Central memory CD8-positive, alpha-beta T cell (primary cell): Measurements from ENCODE around the gene TMEM123.
A peak's percentile ranks its signal among the peaks of the same experiment; 100 is the strongest.

Experiments
- ATAC-seq: fragments of 150-1000 bp; cut with Tn5 transposase; replicated peaks from 2 replicates; pipeline ENCODE4 v1.10.0; 2022; ENCODE audit warnings: mild to moderate bottlenecking, moderate FRiP score, moderate number of reproducible peaks; ENCODE audit not compliant: poor library complexity, severe bottlenecking; ENCODE audit errors: extremely low read depth
- DNase-seq, 2 donors: peaks; one replicate each; pipeline ENCODE4 v3.0.0; 2021; ENCODE audit warnings: low spot score in 2 of 2
- H3K27ac Mint-ChIP-seq: one replicate; pipeline ENCODE4 v1.8.0; 2022; ENCODE audit warnings: low read depth, mild to moderate bottlenecking, moderate library complexity, mixed read lengths
- H3K27me3 Mint-ChIP-seq: one replicate; pipeline ENCODE4 v1.8.0; 2022; ENCODE audit warnings: mixed read lengths
- H3K36me3 Mint-ChIP-seq: one replicate; pipeline ENCODE4 v1.8.0; 2022; ENCODE audit warnings: mild to moderate bottlenecking, moderate library complexity, mixed read lengths; ENCODE audit not compliant: insufficient read depth
- H3K4me1 Mint-ChIP-seq: one replicate; pipeline ENCODE4 v1.8.0; 2022; ENCODE audit warnings: mixed read lengths
- H3K4me3 Mint-ChIP-seq: one replicate; pipeline ENCODE4 v1.8.0; 2022; ENCODE audit warnings: mild to moderate bottlenecking, moderate library complexity, mixed read lengths
- H3K9me3 Mint-ChIP-seq: one replicate; pipeline ENCODE4 v1.8.0; 2022; ENCODE audit warnings: mixed read lengths

TMEM123 gene

DNA sequence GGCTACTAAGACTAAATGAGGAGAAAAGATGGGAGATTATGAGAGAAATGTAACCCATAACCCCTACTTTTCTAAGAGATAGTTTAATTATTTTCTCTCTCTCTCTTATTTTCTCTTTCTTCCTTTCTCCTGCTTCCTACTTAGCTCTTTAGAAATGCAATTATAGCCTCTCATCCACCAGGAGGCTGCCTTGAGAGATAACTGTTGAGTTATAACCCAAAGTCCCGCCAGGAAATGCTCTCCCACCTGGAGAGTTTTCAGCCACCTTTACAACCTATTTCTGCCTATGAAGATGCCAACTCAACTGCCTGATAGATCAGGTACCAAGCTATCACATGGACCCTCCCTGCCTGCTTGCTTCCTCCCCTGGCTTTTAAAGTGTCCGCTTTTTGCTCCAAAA, 34.0 kb upstream of the TMEM123 start:
- H3K36me3 Mint-ChIP-seq, result peaks cover 4% of the 10 kb centered on the region
- H3K4me3 Mint-ChIP-seq, result no peak overlapping the region
- no peak overlapping the region for H3K27ac Mint-ChIP-seq
- no peak for DNase-seq
- no peaks in the 10 kb centered on the region for H3K4me1 Mint-ChIP-seq
- ATAC-seq, result no peak
- no peaks in the 10 kb centered on the region for H3K9me3 Mint-ChIP-seq
- H3K27me3 Mint-ChIP-seq, result peaks cover 9% of the 10 kb centered on the region

DNA sequence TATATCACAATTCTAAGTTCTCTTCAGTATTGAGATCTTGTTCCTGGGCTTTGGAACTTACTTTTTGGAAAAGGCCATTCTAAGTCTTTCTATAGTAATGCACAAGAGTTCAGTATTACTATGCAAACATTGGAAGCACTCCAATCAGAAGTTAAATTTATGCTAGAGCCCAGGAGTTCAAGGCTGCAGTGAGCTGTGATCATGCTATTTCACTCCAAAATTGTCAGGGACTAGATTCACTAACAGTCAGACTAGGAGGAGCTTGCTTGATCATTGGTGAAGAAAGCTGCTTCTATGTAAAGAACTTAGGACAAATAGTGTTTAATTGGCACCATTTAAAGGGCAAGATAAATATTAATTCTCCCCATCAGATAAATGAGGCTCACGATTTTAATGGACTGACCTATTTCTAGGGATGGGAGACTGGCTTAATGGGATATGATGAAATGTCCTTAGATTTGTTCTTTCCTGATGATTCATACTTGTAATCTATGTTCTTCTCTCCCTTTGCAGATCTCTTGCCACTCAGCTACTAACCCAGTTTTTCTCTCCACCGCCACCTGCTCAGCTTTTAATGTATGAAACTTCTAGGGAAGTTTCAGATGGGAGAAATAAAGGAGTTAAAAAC, 32.6 kb upstream of the TMEM123 start:
- Mint-ChIP-seq H3K36me3 (peaks cover 2% of the 10 kb centered on the region), H3K27me3 (no peaks in the 10 kb centered on the region), H3K4me3 (no peak overlapping the region), H3K27ac (no peak overlapping the region), H3K4me1 (no peaks in the 10 kb centered on the region), H3K9me3 (no peaks in the 10 kb centered on the region)
- DNase-seq (no peak), ATAC-seq (no peak)

DNA sequence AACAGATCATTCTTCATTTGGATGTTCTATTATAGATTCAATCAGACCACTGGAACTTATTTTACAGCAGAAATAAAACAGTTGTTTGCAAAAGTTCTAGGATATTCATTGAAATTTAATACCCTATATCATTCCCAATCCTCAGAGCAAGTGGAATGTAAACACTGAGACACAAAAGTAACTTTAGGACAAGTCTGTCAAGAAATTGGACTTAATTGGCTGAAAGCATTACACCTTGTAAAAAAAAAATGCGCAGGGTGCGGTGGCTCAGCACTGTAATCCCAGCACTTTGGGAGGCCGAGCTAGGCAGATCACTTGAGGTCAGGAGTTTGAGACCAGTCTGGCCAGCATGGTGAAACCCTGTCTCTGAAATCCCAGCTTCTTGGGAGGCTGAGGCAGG, 29.9 kb upstream of the TMEM123 start:
- Mint-ChIP-seq H3K9me3 (no peaks in the 10 kb centered on the region), H3K4me1 (peaks cover 8% of the 10 kb centered on the region), H3K27me3 (no peaks in the 10 kb centered on the region), H3K27ac (no peak overlapping the region), H3K36me3 (no peaks in the 10 kb centered on the region), H3K4me3 (no peak overlapping the region)
- no peak for ATAC-seq
- DNase-seq, result no peak

DNA sequence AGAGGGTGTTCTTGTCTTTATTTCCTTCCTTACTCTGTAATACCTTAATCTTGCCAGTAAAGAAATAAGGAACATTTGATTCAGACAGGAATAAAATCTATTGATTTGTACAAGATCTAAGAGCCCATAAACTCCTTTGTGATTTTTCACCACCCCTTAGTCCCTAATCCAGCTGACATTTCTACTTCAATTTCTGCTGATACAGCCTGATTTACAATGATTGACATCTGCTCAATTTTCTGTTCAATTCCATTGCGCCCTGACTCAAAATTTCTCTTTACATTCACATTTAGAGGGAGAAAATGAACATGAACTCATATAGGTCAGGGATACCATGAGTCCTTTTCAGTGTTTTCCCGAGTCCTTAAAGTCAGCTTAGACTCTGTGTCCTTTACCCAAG, 27.2 kb upstream of the TMEM123 start:
- ATAC-seq (no peak), DNase-seq (no peak)
- H3K9me3 Mint-ChIP-seq, result no peaks in the 10 kb centered on the region
- H3K4me3 Mint-ChIP-seq, result no peak overlapping the region
- H3K36me3 Mint-ChIP-seq, result no peaks in the 10 kb centered on the region
- peaks cover 20% of the 10 kb centered on the region for H3K4me1 Mint-ChIP-seq
- H3K27ac Mint-ChIP-seq, result no peak overlapping the region
- no peaks in the 10 kb centered on the region for H3K27me3 Mint-ChIP-seq

DNA sequence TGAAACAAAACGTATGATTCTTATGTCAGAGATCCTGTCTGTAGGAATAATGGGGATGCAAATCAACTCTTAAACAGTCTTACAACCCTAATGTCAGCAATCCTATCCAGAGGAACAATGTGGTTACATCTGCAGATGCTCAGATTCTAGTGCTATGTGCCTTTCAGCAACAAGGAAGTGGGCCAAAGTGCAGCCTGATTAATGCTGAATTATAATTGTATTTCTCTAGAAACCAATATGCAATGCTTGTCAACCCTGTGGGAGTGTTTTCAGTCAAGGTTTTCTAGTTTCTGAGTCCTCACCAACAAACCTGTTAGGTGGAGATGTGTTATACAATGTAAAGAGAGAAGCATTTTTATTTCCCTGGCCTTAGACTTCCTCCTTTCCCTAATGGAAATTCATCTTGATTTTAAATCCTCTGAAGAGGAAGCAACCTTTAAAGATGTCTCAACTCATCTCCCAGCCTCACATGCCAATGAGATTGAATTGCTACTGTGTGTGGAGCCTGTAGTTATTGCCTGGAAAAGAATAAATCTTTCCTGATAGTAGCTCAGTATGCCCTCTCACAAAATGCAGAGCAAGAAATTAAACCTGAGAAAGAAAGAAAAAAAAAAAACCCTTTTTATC, 26.2 kb upstream of the TMEM123 start:
- ATAC-seq, result no peak
- Mint-ChIP-seq H3K4me1 (peaks cover 20% of the 10 kb centered on the region), H3K36me3 (no peaks in the 10 kb centered on the region), H3K4me3 (no peak overlapping the region), H3K27ac (no peak overlapping the region), H3K27me3 (no peaks in the 10 kb centered on the region), H3K9me3 (no peaks in the 10 kb centered on the region)
- DNase-seq, result no peak

DNA sequence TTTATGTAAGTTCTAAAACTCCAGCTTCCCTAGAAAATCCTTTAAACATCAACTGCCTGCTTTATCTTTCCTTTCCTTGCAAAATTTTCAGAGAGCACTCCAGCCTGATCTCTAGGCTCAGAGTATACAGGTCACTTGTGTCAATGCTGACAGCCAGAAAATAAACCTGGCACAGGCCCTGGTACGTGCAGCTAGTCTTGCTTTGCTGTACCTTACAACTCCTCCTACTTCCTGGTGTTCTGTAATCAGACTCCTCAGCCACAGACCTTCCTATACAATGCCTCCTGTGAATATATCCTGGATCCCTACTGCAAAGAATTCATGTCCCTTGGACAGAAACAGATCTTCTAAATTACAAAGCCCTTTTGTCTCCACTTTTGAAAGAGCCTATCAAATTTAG, 24.2 kb upstream of the TMEM123 start:
- ATAC-seq, result peak; percentile 80
- no peaks in the 10 kb centered on the region for H3K36me3 Mint-ChIP-seq
- peaks cover 20% of the 10 kb centered on the region for H3K4me1 Mint-ChIP-seq
- H3K27me3 Mint-ChIP-seq, result no peaks in the 10 kb centered on the region
- H3K9me3 Mint-ChIP-seq, result no peaks in the 10 kb centered on the region
- H3K4me3 Mint-ChIP-seq, result no peak overlapping the region
- no peak for DNase-seq
- peak overlapping the region; percentile 71 for H3K27ac Mint-ChIP-seq

DNA sequence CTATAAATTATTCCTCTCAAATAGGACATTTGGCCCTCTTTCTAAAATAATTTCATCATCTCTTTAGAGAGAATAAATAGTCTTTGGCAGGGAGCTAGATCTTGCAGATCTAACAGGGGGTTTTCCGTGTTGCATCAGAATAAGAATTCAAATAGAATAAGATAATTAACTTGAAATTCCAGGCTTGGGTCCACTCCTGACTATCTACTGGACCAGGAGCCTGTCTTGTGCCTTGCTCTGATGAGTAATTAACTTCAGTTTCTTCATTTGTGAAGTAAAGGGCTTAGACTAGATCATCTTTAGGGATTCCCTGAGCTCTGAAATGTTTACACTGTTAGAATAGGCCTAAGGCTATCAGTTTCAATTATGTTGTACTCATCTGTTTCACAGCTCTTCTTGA, 23.5 kb upstream of the TMEM123 start:
- no peaks in the 10 kb centered on the region for H3K36me3 Mint-ChIP-seq
- peak overlapping the region; percentile 71 for H3K27ac Mint-ChIP-seq
- no peaks in the 10 kb centered on the region for H3K27me3 Mint-ChIP-seq
- ATAC-seq, result no peak
- H3K4me1 Mint-ChIP-seq, result peaks cover 27% of the 10 kb centered on the region
- no peak overlapping the region for H3K4me3 Mint-ChIP-seq
- no peaks in the 10 kb centered on the region for H3K9me3 Mint-ChIP-seq
- DNase-seq, result no peak

DNA sequence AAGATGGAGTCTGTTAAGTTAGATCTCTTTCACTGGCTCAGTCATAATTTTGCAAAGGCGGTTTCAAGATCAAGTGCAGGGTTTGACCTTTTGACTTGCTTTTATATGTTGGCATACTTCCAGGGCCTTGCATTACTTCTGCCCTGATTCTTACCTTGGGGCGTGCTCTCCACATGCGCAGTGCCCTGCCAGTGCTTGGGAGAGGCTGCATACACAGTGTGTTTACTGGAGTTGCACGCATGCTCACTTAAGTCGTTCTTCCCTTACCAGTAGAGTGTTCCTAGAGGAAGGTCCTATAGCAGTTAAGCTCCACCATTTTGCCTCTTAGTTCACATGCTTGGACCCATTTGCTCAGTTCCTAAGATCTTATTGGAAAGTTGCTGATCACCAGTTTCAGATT, 21.0 kb upstream of the TMEM123 start:
- Mint-ChIP-seq H3K36me3 (peaks cover 2% of the 10 kb centered on the region), H3K4me3 (no peak overlapping the region), H3K4me1 (peaks cover 41% of the 10 kb centered on the region), H3K9me3 (no peaks in the 10 kb centered on the region), H3K27ac (no peak overlapping the region), H3K27me3 (no peaks in the 10 kb centered on the region)
- DNase-seq (no peak), ATAC-seq (no peak)

DNA sequence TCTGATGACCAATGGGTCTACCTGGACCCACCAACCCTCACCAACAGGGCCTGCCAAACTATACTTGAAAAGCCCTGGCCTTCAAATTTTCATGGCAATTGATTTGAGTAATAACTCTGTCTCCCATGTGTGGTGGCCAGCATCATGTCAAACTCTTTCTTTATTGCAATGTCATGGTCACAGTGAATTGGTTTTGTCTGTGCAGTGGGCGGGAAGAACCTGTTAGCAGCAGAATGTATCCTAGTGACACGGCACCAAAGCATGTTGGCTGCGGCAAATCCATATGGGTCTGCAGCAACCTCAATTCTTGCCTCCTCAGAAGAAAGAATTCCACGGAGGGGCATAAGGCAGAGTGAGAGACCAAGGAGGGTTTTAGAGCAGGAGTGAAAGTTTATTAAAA, 19.6 kb upstream of the TMEM123 start:
- Mint-ChIP-seq H3K27me3 (no peaks in the 10 kb centered on the region), H3K27ac (no peak overlapping the region), H3K36me3 (peaks cover 2% of the 10 kb centered on the region), H3K9me3 (no peaks in the 10 kb centered on the region), H3K4me1 (peaks cover 40% of the 10 kb centered on the region), H3K4me3 (no peak overlapping the region)
- ATAC-seq (no peak), DNase-seq (no peak)

DNA sequence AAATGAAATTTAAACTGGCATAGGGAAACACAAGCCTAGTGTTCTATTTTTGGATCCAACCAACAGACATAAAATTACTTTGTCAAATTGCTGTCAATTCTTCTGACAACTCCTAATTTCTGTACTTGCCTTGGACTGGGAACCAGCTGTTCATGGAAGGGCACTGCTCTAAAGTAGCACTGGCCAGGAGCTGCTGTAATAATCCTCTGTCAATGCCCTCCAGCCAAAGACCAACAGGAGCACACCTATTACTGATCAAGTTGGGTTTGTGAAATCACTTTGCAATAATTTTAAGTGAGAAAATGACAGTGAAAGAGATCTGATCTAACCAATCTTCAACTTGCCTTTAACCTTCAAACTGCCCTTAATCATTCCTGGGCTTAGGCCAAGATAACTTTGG, 18.9 kb upstream of the TMEM123 start:
- no peak for ATAC-seq
- DNase-seq, result no peak
- H3K36me3 Mint-ChIP-seq, result peaks cover 2% of the 10 kb centered on the region
- peaks cover 38% of the 10 kb centered on the region for H3K4me1 Mint-ChIP-seq
- no peaks in the 10 kb centered on the region for H3K27me3 Mint-ChIP-seq
- H3K27ac Mint-ChIP-seq, result peak overlapping the region; percentile 75
- no peak overlapping the region for H3K4me3 Mint-ChIP-seq
- no peaks in the 10 kb centered on the region for H3K9me3 Mint-ChIP-seq

DNA sequence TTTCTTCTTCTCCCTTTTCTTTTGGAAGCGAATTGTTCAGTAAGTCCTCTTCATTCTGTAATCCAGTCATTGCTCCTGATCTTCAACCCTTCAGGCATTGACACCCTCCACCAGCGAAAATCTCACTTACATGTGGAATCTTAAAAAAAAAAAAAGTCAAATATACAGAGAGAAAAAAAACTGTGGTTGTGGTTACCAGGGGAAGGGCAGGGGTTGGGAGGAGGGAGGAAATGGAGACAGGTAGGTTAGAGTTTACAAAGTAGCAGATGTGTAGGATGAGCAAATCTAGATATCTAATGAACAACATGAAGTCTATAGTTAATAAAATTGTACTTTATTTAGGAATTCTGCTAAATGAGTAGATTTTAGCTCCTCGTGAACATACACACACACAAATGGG, 17.7 kb upstream of the TMEM123 start:
- Mint-ChIP-seq H3K4me1 (peaks cover 44% of the 10 kb centered on the region), H3K27ac (no peak overlapping the region), H3K36me3 (peaks cover 4% of the 10 kb centered on the region), H3K27me3 (no peaks in the 10 kb centered on the region), H3K9me3 (no peaks in the 10 kb centered on the region), H3K4me3 (peak overlapping the region; percentile 35)
- DNase-seq (no peak), ATAC-seq (no peak)

DNA sequence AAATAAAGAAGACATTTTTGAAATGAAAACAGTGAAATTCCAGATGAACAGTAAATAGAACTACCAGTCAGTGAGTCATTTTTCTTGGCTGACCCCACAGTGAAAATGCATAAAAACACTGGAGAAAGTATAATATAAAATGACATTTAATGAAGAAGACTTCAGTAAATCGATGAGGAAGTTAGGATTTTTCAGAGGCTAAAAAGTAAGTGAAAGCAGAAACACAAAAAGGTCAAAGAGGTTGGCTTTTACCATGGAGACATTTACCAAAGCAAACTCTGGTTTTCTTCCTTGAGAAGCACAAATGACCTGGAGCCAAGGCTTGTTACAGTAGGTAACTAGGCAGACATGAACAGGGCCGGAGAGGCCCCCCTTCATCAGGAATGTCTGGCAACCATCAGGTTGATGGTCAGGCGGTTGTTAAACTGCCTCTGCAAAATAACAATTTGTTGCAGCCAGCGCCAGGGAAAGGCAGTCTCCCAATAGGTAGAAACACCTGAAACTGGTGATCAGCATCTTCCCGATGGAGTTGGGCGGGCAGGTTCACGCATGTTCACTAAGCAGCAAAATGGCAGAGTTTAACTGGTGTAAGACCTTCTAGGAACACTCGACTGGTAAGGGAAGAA, 16.7 kb upstream of the TMEM123 start:
- H3K4me3 Mint-ChIP-seq, result no peak overlapping the region
- ATAC-seq (no peak), DNase-seq (no peak)
- H3K27me3 Mint-ChIP-seq, result no peaks in the 10 kb centered on the region
- no peaks in the 10 kb centered on the region for H3K9me3 Mint-ChIP-seq
- H3K36me3 Mint-ChIP-seq, result peaks cover 4% of the 10 kb centered on the region
- H3K4me1 Mint-ChIP-seq, result peaks cover 44% of the 10 kb centered on the region
- no peak overlapping the region for H3K27ac Mint-ChIP-seq

DNA sequence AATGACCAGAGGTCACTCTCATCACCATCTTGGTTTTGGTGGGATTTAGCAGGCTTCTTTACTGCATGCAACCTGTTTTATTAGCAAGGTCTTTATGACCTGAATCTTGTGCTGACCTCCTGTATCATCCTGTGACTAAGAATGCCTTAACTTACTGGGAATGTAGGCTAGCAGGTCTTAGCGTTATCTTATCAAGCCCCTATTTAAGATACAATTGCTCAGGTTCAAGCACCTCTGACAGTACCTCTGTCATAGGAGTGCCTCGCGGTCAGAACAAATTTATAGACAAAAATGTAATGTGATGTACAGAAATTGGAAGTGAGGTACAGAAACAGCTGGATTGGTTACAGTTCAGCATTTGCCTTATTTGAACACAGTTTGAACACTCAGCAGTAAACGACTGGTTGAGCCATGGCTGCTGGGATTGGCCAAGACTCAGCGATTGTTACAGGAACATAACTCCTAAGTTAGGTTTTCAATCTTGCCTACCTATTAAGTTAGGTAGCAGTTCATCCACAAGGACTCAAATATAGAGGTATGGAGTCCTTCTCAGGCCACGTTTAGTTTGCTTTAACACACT, 16.1 kb upstream of the TMEM123 start:
- Mint-ChIP-seq H3K27ac (no peak overlapping the region), H3K9me3 (no peaks in the 10 kb centered on the region), H3K4me3 (no peak overlapping the region), H3K4me1 (peaks cover 44% of the 10 kb centered on the region), H3K27me3 (no peaks in the 10 kb centered on the region), H3K36me3 (peaks cover 4% of the 10 kb centered on the region)
- ATAC-seq (no peak), DNase-seq (no peak)
